HepG2 (cell line): ENCODE data around the gene PRM3. TPM values are rescaled to one million over a fixed set of nuclear protein-coding genes. Genes with fewer than 3 reads are reported as not detected.
A peak's percentile ranks its signal among the peaks of the same experiment; 100 is the strongest.

Experiments
- AHR ChIP-seq: IDR thresholded peaks from 2 replicates; pipeline ENCODE4 v1.6.1; 2018; ENCODE audit warnings: missing genetic modification reagents, missing compliant biosample characterization
- ATF7-NPFF ChIP-seq: sonication (generic); formaldehyde crosslinking; IDR thresholded peaks from 2 replicates; pipeline ENCODE4 v1.8.1; 2023; ENCODE audit warnings: mild to moderate bottlenecking, low read depth, missing genetic modification reagents, moderate library complexity
- ELK4 ChIP-seq: sonication (generic); formaldehyde crosslinking; IDR thresholded peaks from 2 replicates; pipeline ENCODE4 v1.9.0; 2021; ENCODE audit warnings: missing genetic modification reagents, borderline replicate concordance
- GPN1 ChIP-seq: sonication (generic); formaldehyde crosslinking; IDR thresholded peaks from 2 replicates; pipeline ENCODE4 v1.5.1; 2020; ENCODE audit warnings: missing genetic modification reagents, borderline replicate concordance
- GZF1 ChIP-seq: sonication (generic); formaldehyde crosslinking; IDR thresholded peaks from 2 replicates; pipeline ENCODE4 v1.5.1; 2020; ENCODE audit warnings: mild to moderate bottlenecking, missing genetic modification reagents
- IRX3 ChIP-seq: sonication (generic); formaldehyde crosslinking; IDR thresholded peaks from 2 replicates; pipeline ENCODE4 v1.8.1; 2023; ENCODE audit warnings: mild to moderate bottlenecking, low read depth, missing genetic modification reagents, borderline replicate concordance
- KLF6 ChIP-seq: IDR thresholded peaks from 2 replicates; pipeline ENCODE4 v1.8.0; 2016; ENCODE audit warnings: missing biosample characterization, missing genetic modification reagents
- KMT2A ChIP-seq: sonication (generic); formaldehyde crosslinking; IDR thresholded peaks from 2 replicates; pipeline ENCODE4 v1.4.0; 2020; ENCODE audit warnings: missing genetic modification reagents
- MAFG ChIP-seq: sonication (generic); formaldehyde crosslinking; IDR thresholded peaks from 2 replicates; pipeline ENCODE4 v1.5.1; 2020; ENCODE audit warnings: mild to moderate bottlenecking, missing genetic modification reagents
- MXD4 ChIP-seq: IDR thresholded peaks from 2 replicates; pipeline ENCODE4 v1.6.1; 2016; ENCODE audit warnings: mild to moderate bottlenecking, missing biosample characterization, missing genetic modification reagents
- NFAT5 ChIP-seq: sonication (generic); formaldehyde crosslinking; IDR thresholded peaks from 2 replicates; pipeline ENCODE4 v1.4.0; 2020; ENCODE audit warnings: missing genetic modification reagents
- RFX3 ChIP-seq: IDR thresholded peaks from 2 replicates; pipeline ENCODE4 v1.6.1; 2016; ENCODE audit warnings: missing biosample characterization, missing genetic modification reagents
- SSRP1 ChIP-seq: IDR thresholded peaks from 2 replicates; pipeline ENCODE4 v1.6.1; 2016; ENCODE audit warnings: control low read depth
- STAT5B ChIP-seq: sonication (generic); formaldehyde crosslinking; IDR thresholded peaks from 2 replicates; pipeline ENCODE4 v1.4.0; 2020; ENCODE audit warnings: missing genetic modification reagents
- TFE3 ChIP-seq: IDR thresholded peaks from 2 replicates; pipeline ENCODE4 v1.6.1; 2016
- ZFP1 ChIP-seq: IDR thresholded peaks from 2 replicates; pipeline ENCODE4 v1.6.1; 2016
- ZFP62 ChIP-seq: sonication (generic); formaldehyde crosslinking; IDR thresholded peaks from 2 replicates; pipeline ENCODE4 v1.4.0; 2020; ENCODE audit warnings: missing genetic modification reagents
- ZMYM2 ChIP-seq: sonication (generic); formaldehyde crosslinking; IDR thresholded peaks from 2 replicates; pipeline ENCODE4 v1.8.0; 2022; ENCODE audit warnings: mild to moderate bottlenecking, missing genetic modification reagents
- ZNF205 ChIP-seq: IDR thresholded peaks from 2 replicates; pipeline ENCODE4 v1.6.1; 2018; ENCODE audit warnings: missing biosample characterization, missing genetic modification reagents
- ZNF24 ChIP-seq: fragments of 450-650 bp; IDR thresholded peaks from 2 replicates; pipeline ENCODE4 v1.6.1; 2017; ENCODE audit warnings: antibody characterized with exemption, mild to moderate bottlenecking
- ZNF275 ChIP-seq: sonication (generic); formaldehyde crosslinking; IDR thresholded peaks from 2 replicates; pipeline ENCODE4 v1.8.0; 2022; ENCODE audit warnings: missing genetic modification reagents, mild to moderate bottlenecking, inconsistent platforms, borderline replicate concordance
- ZNF674 ChIP-seq: sonication (generic); formaldehyde crosslinking; IDR thresholded peaks from 2 replicates; pipeline ENCODE4 v1.5.0; 2020; ENCODE audit warnings: low read depth, mild to moderate bottlenecking, missing genetic modification reagents
- polyA plus RNA-seq, 8 experiments: library from polyadenylated mRNA; depleted of rRNA in 3 of 8; stranded (reverse) in 7 of 8; unstranded in 1 of 8; fragments of >200 nt; fragmentation: Illumina TruSeq in 4 of 8; extraction: Trizol in 4 of 8; gene quantifications; 2 replicates each; pipeline versions ENCODE4 v1.2.1 to v1.2.3, GENCODE V29; 2011 to 2016; ENCODE audit warnings: low read depth in 4 of 8, missing spikeins in 1 of 8, mixed read lengths in 1 of 8; ENCODE audit not compliant: insufficient read depth in 1 of 8
- total RNA-seq, 5 experiments: library from RNA; depleted of rRNA; stranded (reverse); fragments of >200 nt; fragmentation: Illumina TruSeq; extraction: Trizol; gene quantifications; 2 replicates each; pipeline ENCODE4 v1.2.3, GENCODE V29; 2016; ENCODE audit warnings: low read depth in 1 of 5

The PRM3 gene
- total and polyA plus RNA-seq, 2 of the 13 experiments (the other 11 are each of a cell fraction or from before 2014, with no cell fraction given) = not detected

- TF ChIP-seq NFAT5 (no peak), ZFP1 (CRISPR knock-in tag) (no peak), MAFG (CRISPR knock-in tag) (no peak), MXD4 (CRISPR knock-in tag) (no peak), ELK4 (no peak), STAT5B (CRISPR knock-in tag) (no peak), RFX3 (CRISPR knock-in tag) (no peak), GPN1 (CRISPR knock-in tag) (no peak), ZMYM2 (no peak; the same call in none of the 2 replicates), ZNF24 (no peak), ZFP62 (CRISPR knock-in tag) (no peak), TFE3 (CRISPR knock-in tag) (no peak), ATF7-NPFF (peak; percentile 60; the same call in 1 of the 2 replicates), ZNF205 (CRISPR knock-in tag) (no peak), ZNF275 (no peak), KLF6 (no peak), AHR (CRISPR knock-in tag) (no peak; the same call in 1 of the 2 replicates), SSRP1 (CRISPR knock-in tag) (no peak), GZF1 (CRISPR knock-in tag) (no peak), KMT2A (CRISPR knock-in tag) (no peak), ZNF674 (CRISPR knock-in tag) (no peak), IRX3 (CRISPR knock-in tag) (peak; percentile 30; the same call in 1 of the 2 replicates)
These were observed 5.5 kb upstream of the PRM3 start (continued) for GRCh38 chr16:11278681-11279628.
